Activated naive CD8-positive, alpha-beta T cell treated with anti-CD3 and anti-CD28 coated beads for 36 hours (primary cell): Measurements from ENCODE around the gene TXNRD1. TPM values are rescaled to one million over a fixed set of nuclear protein-coding genes. Genes with fewer than 3 reads are reported as not detected.
"Not testable (repeated sequence)": the region's sequence is repeated elsewhere in the genome, so short reads cannot be mapped to it uniquely, and the experiment has no call there.

ENCODE experiments used
- DNase-seq: peaks from one replicate; pipeline ENCODE4 v3.0.0; 2021
- H3K27ac Mint-ChIP-seq: one replicate; pipeline ENCODE4 v1.8.0; 2022; ENCODE audit warnings: mild to moderate bottlenecking, moderate library complexity, mixed read lengths
- H3K27me3 Mint-ChIP-seq: one replicate; pipeline ENCODE4 v1.8.0; 2022; ENCODE audit warnings: mild to moderate bottlenecking, mixed read lengths
- H3K36me3 Mint-ChIP-seq: one replicate; pipeline ENCODE4 v1.8.0; 2021; ENCODE audit warnings: mild to moderate bottlenecking, mixed read lengths
- H3K4me1 Mint-ChIP-seq: one replicate; pipeline ENCODE4 v1.8.0; 2021; ENCODE audit warnings: mixed read lengths
- H3K4me3 Mint-ChIP-seq: one replicate; pipeline ENCODE4 v1.8.0; 2022; ENCODE audit warnings: mild to moderate bottlenecking, moderate library complexity, mixed read lengths
- H3K9me3 Mint-ChIP-seq: one replicate; pipeline ENCODE4 v1.8.0; 2022; ENCODE audit warnings: mixed read lengths
- total RNA-seq, 2 experiments: library from RNA; stranded (reverse); gene quantifications; one replicate each; pipeline ENCODE4 v1.2.3, GENCODE V29; 2021

Gene TXNRD1
- total RNA-seq, 2 experiments from 2014 or later: 120 to 125 TPM

GRCh38 chr12:104216521-104216924, 944 bp downstream of the TXNRD1 start:
- no peak for DNase-seq
- H3K36me3 Mint-ChIP-seq: peaks cover 7% of the 10 kb centered on the region
- no peaks in the 10 kb centered on the region for H3K27me3 Mint-ChIP-seq
- peak overlapping the region; percentile 73 for H3K4me3 Mint-ChIP-seq
- peaks cover 4% of the 10 kb centered on the region for H3K9me3 Mint-ChIP-seq
- peaks cover 36% of the 10 kb centered on the region for H3K4me1 Mint-ChIP-seq
- H3K27ac Mint-ChIP-seq: peak overlapping the region; percentile 54

GRCh38 chr12:104218506-104218905, 2.9 kb downstream of the TXNRD1 start:
- not testable (repeated sequence) for H3K36me3 Mint-ChIP-seq, H3K9me3 Mint-ChIP-seq, DNase-seq, H3K4me3 Mint-ChIP-seq, H3K27ac Mint-ChIP-seq, H3K27me3 Mint-ChIP-seq
- H3K4me1 Mint-ChIP-seq: peaks cover 41% of the 10 kb centered on the region

GRCh38 chr12:104218935-104219334, 3.4 kb downstream of the TXNRD1 start:
- Mint-ChIP-seq H3K27me3 (peaks cover 7% of the 10 kb centered on the region), H3K9me3 (peaks cover 4% of the 10 kb centered on the region), H3K4me1 (peaks cover 41% of the 10 kb centered on the region), H3K4me3 (peak overlapping the region; percentile 20), H3K27ac (peak overlapping the region; percentile 77), H3K36me3 (peaks cover 7% of the 10 kb centered on the region)
- DNase-seq: no peak

GRCh38 chr12:104219361-104219892, 3.8 kb downstream of the TXNRD1 start:
- Mint-ChIP-seq H3K4me1 (peaks cover 41% of the 10 kb centered on the region), H3K27me3 (peaks cover 7% of the 10 kb centered on the region), H3K27ac (peak overlapping the region; percentile 77), H3K9me3 (peaks cover 4% of the 10 kb centered on the region), H3K36me3 (peaks cover 7% of the 10 kb centered on the region), H3K4me3 (no peak overlapping the region)
- DNase-seq: no peak

- peaks cover 7% of the 10 kb centered on the region for H3K36me3 Mint-ChIP-seq
- peak overlapping the region; percentile 77 for H3K27ac Mint-ChIP-seq
- no peak overlapping the region for H3K4me3 Mint-ChIP-seq
- H3K4me1 Mint-ChIP-seq: peaks cover 41% of the 10 kb centered on the region
- H3K27me3 Mint-ChIP-seq: peaks cover 7% of the 10 kb centered on the region
- peaks cover 4% of the 10 kb centered on the region for H3K9me3 Mint-ChIP-seq
- peak; percentile 67 for DNase-seq
Observed at GRCh38 chr12:104219908-104220404, 4.4 kb downstream of the TXNRD1 start.

GRCh38 chr12:104220931-104221330, 5.4 kb downstream of the TXNRD1 start:
- Mint-ChIP-seq H3K27me3 (peaks cover 7% of the 10 kb centered on the region), H3K4me1 (peaks cover 38% of the 10 kb centered on the region), H3K4me3 (no peak overlapping the region), H3K9me3 (peaks cover 4% of the 10 kb centered on the region), H3K27ac (peak overlapping the region; percentile 77), H3K36me3 (peaks cover 7% of the 10 kb centered on the region)
- no peak for DNase-seq

- H3K9me3 Mint-ChIP-seq: peaks cover 2% of the 10 kb centered on the region
- H3K4me3 Mint-ChIP-seq: no peak overlapping the region
- no peak overlapping the region for H3K27ac Mint-ChIP-seq
- peaks cover 7% of the 10 kb centered on the region for H3K27me3 Mint-ChIP-seq
- no peak for DNase-seq
- no peaks in the 10 kb centered on the region for H3K36me3 Mint-ChIP-seq
- peaks cover 30% of the 10 kb centered on the region for H3K4me1 Mint-ChIP-seq
Observed at GRCh38 chr12:104222976-104223375, 7.4 kb downstream of the TXNRD1 start.

GRCh38 chr12:104223712-104224111, 8.1 kb downstream of the TXNRD1 start:
- H3K4me1 Mint-ChIP-seq: peaks cover 28% of the 10 kb centered on the region
- no peak for DNase-seq
- H3K27ac Mint-ChIP-seq: no peak overlapping the region
- H3K9me3 Mint-ChIP-seq: peaks cover 2% of the 10 kb centered on the region
- H3K36me3 Mint-ChIP-seq: no peaks in the 10 kb centered on the region
- H3K27me3 Mint-ChIP-seq: peaks cover 7% of the 10 kb centered on the region
- H3K4me3 Mint-ChIP-seq: no peak overlapping the region

GRCh38 chr12:104226672-104227071, 11.1 kb downstream of the TXNRD1 start:
- H3K4me3 Mint-ChIP-seq: no peak overlapping the region
- H3K27me3 Mint-ChIP-seq: peaks cover 5% of the 10 kb centered on the region
- H3K9me3 Mint-ChIP-seq: peaks cover 1% of the 10 kb centered on the region
- peaks cover 2% of the 10 kb centered on the region for H3K36me3 Mint-ChIP-seq
- H3K4me1 Mint-ChIP-seq: peaks cover 3% of the 10 kb centered on the region
- no peak for DNase-seq
- no peak overlapping the region for H3K27ac Mint-ChIP-seq

- no peak for DNase-seq
- Mint-ChIP-seq H3K4me1 (no peaks in the 10 kb centered on the region), H3K27ac (no peak overlapping the region), H3K36me3 (peaks cover 6% of the 10 kb centered on the region), H3K4me3 (no peak overlapping the region), H3K9me3 (peaks cover 21% of the 10 kb centered on the region), H3K27me3 (no peaks in the 10 kb centered on the region)
Observed at GRCh38 chr12:104230304-104231095, 14.9 kb downstream of the TXNRD1 start.

GRCh38 chr12:104232609-104233280, 17.2 kb downstream of the TXNRD1 start:
- no peak overlapping the region for H3K4me3 Mint-ChIP-seq
- no peaks in the 10 kb centered on the region for H3K4me1 Mint-ChIP-seq
- H3K27ac Mint-ChIP-seq: no peak overlapping the region
- DNase-seq: no peak
- H3K36me3 Mint-ChIP-seq: peaks cover 6% of the 10 kb centered on the region
- H3K27me3 Mint-ChIP-seq: no peaks in the 10 kb centered on the region
- peaks cover 30% of the 10 kb centered on the region for H3K9me3 Mint-ChIP-seq

GRCh38 chr12:104234926-104235499, 19.4 kb downstream of the TXNRD1 start:
- Mint-ChIP-seq H3K9me3 (peaks cover 30% of the 10 kb centered on the region), H3K27ac (no peak overlapping the region), H3K27me3 (no peaks in the 10 kb centered on the region), H3K4me3 (no peak overlapping the region), H3K4me1 (no peaks in the 10 kb centered on the region), H3K36me3 (peaks cover 6% of the 10 kb centered on the region)
- no peak for DNase-seq

- Mint-ChIP-seq H3K27ac (no peak overlapping the region), H3K4me1 (no peaks in the 10 kb centered on the region), H3K27me3 (no peaks in the 10 kb centered on the region), H3K36me3 (no peaks in the 10 kb centered on the region), H3K4me3 (no peak overlapping the region), H3K9me3 (peaks cover 20% of the 10 kb centered on the region)
- no peak for DNase-seq
Observed at GRCh38 chr12:104237930-104238329, 22.4 kb downstream of the TXNRD1 start.

- Mint-ChIP-seq H3K9me3 (no peaks in the 10 kb centered on the region), H3K27ac (no peak overlapping the region), H3K4me1 (no peaks in the 10 kb centered on the region), H3K36me3 (no peaks in the 10 kb centered on the region), H3K27me3 (no peaks in the 10 kb centered on the region), H3K4me3 (no peak overlapping the region)
- DNase-seq: no peak
Observed at GRCh38 chr12:104242546-104243206, 27.1 kb downstream of the TXNRD1 start.

- no peak overlapping the region for H3K27ac Mint-ChIP-seq
- no peak overlapping the region for H3K4me3 Mint-ChIP-seq
- no peaks in the 10 kb centered on the region for H3K27me3 Mint-ChIP-seq
- H3K4me1 Mint-ChIP-seq: no peaks in the 10 kb centered on the region
- no peak for DNase-seq
- no peaks in the 10 kb centered on the region for H3K36me3 Mint-ChIP-seq
- H3K9me3 Mint-ChIP-seq: no peaks in the 10 kb centered on the region
Observed at GRCh38 chr12:104243551-104243950, 28.0 kb downstream of the TXNRD1 start.
